H54 (cell line): ENCODE measurements around the gene TMEM52.
"Not testable (repeated sequence)": the region's sequence is repeated elsewhere in the genome, so short reads cannot be mapped to it uniquely, and the experiment has no call there.

ENCODE experiments used
- DNase-seq: peaks from one replicate; pipeline ENCODE4 v3.0.0; 2011; ENCODE audit warnings: low spot score, mixed read lengths; ENCODE audit not compliant: insufficient read length
- FAIRE-seq: peaks from 3 replicates; lab custom pipeline; 2011; peaks lifted over from hg19 to GRCh38; lab: Jason Lieb, UNC
- POLR2A ChIP-seq: IDR thresholded peaks from 2 replicates; pipeline ENCODE4 v1.6.1; 2011; ENCODE audit warnings: low read depth, mild to moderate bottlenecking, low read length

TMEM52 gene

DNA sequence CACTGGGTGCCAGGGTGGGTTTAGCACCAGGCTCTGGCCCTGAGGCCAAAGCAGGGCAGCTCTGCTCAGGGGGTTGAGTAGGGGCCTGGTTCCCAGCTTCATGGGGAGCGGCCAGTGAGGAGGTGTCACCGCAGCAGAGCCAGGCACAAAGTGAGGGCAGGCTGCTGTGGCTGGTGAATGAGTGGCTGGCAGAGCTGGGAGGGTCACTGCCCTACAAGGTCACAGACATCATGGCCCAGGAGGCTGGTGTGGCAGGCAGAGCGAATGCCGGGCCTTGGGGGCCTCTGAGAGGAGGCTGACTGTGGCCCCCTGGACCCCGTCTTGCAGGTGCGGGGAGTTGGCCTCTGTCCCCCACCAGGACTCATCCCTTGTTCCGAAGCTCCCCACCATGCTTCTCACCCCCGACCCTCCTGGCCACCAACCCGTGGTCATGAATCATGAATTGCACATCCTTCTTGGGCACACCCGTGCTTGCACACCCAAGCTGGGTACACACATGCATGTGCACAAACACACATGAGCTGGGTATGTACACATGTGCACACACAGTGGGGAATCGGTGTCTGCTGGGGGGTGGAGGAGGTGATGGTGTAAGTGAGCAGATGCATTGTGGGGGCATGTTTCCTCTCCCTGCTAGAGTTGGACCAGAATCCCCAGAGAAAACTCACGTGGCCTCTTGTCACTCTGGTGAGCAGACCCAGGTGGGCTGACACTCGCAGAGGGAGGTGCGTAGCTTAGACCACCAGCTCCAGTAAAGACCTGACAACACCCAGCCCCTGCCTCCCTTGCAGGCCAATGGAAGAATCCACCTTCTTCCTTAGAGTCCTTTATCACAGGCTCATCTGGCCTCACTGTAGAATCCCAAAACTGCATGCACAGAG lies 23.4 kb downstream of the TMEM52 start:
- FAIRE-seq (no peak), DNase-seq (no peak)
- TF ChIP-seq POLR2A, result no peak

DNA sequence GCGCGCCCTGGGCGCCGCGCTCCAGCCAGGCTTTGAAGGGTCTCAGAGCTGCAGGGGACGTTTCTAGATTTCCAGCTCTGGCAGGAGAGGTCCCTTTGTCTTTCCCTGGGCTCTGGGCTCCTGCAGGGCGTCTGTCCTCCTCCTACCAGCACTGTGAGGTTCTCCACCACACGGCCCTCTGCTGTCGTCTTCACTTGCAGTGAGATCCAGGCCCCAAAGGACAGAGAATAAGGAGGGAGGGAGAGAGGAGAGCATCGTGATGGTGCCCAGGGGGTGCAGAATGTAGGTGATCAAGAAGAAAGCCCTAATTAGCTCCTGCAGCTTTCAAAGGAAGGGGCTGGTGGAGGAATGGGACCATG lies 24.0 kb downstream of the TMEM52 start:
- TF ChIP-seq POLR2A, result no peak
- FAIRE-seq, result no peak

DNA sequence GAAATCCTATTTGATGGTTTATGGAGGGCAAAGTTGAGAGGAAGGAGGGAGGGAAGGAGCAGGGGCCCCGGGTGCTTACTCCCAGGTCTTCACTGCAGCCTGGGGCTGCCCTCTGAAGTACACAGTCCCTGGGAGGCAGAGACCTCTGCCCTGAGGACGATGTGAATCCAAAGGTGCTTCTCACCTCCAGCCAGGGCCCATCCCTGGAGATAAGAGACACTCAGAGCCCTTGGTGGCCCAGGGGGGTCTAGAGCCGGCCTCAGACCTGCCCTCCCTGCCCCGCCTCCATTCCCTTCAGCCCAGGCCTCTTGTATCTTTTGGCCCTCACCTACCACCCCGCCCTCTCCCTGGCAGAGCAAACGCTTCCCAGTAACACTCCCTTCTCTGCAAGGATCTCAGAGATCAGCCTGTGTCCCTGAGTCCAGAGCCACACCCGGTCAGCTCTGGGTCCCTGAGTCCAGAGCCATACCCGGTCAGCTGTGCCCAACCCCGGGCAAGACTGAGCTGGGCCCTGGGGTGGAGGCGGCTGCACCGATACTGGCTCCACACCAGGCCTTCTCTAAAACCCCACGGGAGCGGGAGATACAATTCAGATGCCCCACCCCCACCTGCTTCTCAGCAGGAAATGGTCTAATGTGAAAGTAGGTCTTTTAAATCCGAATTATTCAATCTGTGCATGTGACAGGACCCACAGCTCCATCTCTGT lies 24.6 kb downstream of the TMEM52 start:
- FAIRE-seq (no peak), DNase-seq (no peak)
- no peak for TF ChIP-seq POLR2A

More for the DNA sequence above, 24.0 kb downstream of the TMEM52 start:
- DNase-seq, result no peak

DNA sequence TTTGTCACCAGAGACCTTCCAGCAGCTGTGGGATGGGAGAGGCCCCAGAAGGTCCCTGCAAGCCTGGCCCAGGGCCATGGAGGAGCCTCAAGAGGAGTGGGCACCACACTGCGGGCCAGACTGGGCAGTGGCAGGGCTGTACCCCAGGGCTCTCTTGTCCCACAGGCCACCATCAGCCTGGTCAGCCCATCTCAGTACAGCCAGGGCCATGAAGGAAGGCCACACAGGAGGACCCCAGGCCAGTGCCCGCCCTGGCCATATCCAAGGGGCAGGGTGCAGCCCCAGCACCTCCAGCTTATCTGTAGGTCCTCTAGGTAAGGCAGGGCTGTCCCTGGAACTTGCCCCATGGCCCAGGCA lies 25.1 kb downstream of the TMEM52 start:
- FAIRE-seq, result no peak
- DNase-seq, result no peak
- no peak for TF ChIP-seq POLR2A

DNA sequence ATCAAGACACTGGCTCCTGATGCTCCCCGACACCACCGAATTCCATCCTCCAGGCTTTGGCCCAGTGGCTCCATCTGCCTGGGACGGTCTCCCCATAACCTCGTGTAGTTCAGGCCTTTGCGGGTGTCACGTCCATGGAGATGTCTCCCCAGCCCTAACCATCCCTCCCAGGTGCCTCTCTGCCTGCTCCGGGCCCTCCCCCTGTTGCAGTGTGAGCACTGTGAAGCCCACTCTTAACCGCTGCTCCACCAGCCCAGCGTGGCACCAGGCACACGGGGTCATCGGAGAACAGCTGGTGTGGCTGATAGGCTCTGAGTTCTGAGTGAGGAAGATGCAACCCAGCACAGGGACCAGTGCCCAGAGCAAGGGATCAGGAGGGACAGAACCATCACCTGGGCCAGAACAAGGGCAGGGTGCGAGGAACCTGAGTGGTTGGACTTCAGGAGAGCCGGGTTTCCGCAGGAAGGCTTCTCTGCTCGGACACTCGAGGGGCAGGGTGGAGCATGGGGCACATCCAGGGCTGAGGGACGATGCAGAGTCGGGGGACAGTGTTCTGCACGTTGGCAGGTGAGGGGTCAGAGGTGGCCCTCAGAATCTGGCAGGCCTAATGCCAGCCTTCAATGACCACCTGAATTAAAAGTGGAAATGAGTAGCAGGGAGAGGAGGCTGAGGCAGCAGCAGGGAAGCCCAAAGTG lies 25.6 kb downstream of the TMEM52 start:
- FAIRE-seq (no peak), DNase-seq (no peak)
- TF ChIP-seq POLR2A, result no peak

DNA sequence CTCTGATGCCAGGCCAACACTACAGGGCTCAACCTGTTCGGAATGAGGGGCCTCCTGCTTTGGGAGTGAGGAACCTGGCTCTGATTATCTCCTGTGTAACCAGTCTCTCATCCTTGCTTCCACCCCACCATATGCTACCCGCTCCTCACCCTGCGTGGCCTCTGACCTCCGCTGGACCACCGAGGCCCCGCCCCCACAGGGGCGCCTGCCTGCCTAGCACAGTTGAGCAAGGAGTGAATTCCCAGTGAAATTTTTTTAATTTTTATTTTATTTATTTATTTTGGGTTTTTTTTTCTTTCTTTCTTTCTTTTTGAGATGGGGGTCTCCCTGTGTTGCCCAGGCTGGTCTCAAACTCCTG lies 26.3 kb downstream of the TMEM52 start:
- FAIRE-seq (no peak), DNase-seq (no peak)
- no peak for TF ChIP-seq POLR2A

DNA sequence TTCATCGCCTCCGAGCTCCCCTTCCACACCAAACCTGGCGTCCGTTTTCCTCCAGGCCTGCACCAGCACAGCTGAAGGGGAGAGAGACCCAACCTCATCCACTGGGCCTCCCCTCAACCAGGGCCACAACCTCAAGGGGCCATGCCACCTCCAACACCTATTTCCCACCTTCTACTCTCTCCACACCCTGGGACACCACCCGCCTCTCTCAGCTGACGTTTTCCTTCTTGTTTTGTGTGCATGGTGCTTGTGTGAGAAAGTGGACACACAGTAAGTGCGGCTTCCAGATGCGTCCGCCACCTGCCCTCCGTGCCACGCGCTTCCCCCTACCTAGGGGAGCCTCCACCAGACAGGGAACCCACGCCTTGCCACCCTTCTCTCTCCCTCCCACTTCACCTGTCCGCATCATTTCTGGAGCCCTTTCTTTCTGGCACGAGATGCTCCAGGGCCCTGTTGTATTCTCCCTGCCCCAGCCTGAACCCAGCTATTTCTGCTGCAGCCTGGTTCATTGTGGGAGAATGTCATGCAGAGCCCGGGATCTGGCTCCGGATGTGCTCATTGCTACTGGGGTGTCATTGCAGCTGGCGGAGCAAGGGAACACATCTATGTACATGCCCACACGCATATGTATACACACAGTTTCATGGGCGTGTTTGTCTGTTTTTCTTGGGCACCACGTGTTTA lies 26.9 kb downstream of the TMEM52 start:
- DNase-seq (no peak), FAIRE-seq (no peak)
- no peak for TF ChIP-seq POLR2A

DNA sequence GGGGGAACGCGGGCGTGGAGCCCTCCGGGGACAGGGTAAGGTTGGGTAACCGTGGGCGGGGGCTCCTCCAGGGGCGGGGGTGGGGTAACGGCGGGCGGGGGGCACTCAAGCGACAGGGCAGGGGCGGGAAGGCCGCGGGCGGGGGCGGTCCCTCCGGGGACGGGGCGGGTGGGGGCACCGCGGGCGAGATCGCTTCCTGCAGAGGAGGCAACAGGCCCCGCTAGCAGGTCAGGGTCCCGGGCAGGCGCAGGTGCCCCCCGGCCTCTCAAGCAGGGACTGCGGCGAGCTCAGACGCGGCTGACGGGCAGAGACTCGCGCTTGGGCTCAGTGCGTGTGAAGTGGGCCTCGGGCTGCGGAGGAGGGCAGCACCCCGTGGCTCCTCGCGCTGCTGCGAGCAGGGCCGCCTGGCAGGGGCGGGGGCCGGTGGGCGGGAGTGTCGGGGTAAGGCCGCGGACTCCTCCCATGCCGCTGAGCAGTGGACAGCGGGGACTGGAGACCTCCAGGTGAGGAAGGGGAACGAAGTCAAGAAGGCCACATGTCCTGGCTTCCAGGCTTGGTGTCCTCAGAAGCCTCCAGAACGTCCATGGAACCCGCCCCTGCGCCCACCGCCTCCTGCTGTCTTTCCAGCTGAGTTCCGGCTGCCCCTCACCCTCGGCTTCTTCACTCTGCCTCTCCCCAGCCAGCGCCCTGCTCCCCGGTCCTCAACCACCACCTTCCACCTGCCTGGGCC lies 27.6 kb downstream of the TMEM52 start:
- FAIRE-seq, result no peak
- peak; percentile 65 for TF ChIP-seq POLR2A
- peak; percentile 70 for DNase-seq

DNA sequence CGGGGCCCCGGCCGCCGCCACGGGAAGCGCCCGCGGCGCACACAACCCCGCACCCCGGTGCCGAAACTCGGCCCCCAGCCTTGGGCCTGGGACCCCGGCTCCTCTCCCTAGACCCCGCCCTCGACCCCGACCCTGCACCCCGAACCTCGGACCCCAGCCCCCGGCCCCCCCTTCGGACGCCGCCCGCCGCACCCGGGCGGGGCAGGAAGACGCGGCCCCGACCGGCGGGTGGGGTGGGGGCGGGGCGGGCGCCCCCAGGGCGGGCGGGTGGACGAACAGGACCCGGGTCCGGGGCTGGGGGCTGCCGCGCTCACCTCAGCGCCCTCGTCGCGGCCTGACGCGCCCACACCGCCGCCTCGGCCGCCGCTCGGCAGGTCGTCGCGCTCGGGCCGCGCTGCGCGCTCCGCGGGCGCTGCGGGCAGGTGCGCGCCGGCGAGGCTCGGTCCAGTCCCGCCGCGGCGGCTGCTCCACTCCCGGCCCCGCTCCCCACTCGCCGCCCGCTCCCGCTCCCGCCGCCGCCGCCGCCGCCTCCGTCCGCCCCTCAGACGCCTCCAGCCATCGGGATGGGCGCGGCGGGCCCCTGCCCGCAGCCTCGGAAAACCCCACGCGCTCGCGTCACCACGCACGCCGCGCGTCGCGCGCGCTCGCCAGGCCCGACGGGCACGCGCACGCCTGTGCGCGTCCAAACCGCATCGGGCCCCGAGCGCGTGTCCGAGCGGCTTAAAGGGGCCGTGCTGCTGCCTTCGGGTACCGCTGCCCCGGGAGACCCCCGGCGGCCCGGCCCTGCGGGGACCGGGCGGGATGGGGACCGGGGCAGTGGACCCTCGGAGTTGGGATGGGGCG lies 28.4 kb downstream of the TMEM52 start, which contains the start of gene GNB1:
Gene GNB1, minus strand, starts transcription at position 582 of the 843 bp plus-strand sequence. CDS start 65,634 bp downstream, outside the sequence.
- peak; percentile 73 for DNase-seq
- peak; percentile 38; the same call in 1 of the 2 replicates for TF ChIP-seq POLR2A
- FAIRE-seq, result no peak

DNA sequence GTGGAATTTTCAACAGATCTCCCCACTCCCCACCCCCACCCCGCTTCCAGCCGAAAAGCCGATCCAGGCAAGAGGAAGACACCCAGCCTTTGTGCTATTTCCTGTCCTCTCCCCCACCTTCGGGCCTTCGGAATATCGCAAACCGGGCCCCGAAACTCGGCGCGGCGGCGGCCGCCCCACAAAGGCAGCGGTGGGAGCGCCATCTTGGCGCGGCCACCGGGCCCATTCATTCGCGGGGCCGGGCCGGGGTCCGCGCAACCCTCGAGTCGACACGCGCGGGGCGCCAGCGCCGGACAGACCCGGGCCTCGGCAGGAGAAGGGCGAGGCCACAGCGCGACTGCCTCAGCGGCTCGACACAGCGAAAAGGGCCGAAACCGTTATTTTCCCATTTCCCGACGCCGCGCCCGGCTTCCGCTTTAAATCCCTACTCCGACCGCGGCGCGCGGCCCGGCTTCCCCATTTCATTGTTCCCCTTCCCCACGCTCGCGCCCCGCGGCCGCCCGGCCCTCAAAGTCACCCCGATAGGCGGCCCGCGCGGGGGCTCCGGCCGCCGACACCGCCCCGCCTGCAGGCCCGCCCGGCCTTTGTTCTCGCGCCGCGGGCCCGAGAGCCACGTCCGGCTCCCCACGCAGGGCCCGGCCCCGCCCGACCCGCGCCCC lies 29.1 kb downstream of the TMEM52 start:
- FAIRE-seq, result no peak
- DNase-seq, result no peak

DNA sequence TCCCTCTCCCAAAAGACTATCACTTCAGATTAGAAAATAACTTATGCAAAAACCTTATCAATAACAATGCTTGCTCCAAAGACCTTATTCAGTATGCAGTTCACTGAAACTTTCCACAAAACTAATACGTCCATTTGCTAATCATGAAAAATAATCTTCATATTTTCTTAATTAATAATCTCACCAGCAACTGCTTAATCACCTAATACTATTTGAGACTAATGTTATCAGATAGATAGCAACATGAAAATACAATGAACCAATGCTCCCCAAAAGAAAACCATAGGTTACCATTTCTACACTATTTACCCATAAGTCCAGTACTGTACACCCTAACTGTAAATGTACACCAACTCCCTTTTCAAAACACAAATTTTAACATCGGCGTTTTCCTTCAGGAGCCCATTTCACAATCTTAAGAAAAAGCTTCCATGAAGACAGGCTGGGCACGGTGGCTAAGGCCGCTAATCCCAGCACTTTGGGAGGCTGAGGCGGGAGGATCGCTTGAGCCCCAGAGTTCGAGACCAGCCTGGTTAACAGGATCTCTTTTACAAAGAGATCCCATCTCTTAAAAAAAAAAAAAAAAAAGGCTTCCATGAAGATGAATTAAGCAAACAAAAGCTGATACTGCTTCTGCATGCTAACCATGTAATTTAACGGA lies 29.9 kb downstream of the TMEM52 start:
- DNase-seq (no peak), FAIRE-seq (no peak)
- no peak for TF ChIP-seq POLR2A

More for the DNA sequence above, 29.1 kb downstream of the TMEM52 start:
- TF ChIP-seq POLR2A, result no peak

DNA sequence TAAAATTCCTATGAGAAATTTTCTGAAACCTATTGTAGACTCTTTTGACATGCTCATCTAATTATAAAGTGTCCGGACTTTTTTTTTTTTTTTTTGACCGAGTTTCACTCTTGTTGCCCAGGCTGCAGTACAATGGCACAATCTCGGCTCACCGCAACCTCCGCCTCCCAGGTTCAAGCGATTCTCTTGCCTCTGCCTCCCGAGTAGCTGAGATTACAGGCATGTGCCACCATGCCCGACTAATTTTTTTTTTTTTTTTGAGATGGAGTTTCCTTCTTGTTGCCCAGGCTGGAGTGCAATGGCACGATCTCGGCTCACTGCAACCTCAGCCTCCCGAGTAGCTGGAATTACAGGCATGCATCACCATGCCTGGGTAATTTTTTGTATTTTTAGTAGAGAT lies 35.2 kb downstream of the TMEM52 start:
- FAIRE-seq, DNase-seq: not testable (repeated sequence)
